ENCODE data around the gene MTERF4. TPM values are rescaled to one million over a fixed set of nuclear protein-coding genes. Genes with fewer than 3 reads are reported as not detected.
"Not testable (repeated sequence)": the region's sequence is repeated elsewhere in the genome, so short reads cannot be mapped to it uniquely, and the experiment has no call there.

Gene MTERF4
- total RNA-seq, 1 donor from 2014 or later, result 40.2 TPM

DNA sequence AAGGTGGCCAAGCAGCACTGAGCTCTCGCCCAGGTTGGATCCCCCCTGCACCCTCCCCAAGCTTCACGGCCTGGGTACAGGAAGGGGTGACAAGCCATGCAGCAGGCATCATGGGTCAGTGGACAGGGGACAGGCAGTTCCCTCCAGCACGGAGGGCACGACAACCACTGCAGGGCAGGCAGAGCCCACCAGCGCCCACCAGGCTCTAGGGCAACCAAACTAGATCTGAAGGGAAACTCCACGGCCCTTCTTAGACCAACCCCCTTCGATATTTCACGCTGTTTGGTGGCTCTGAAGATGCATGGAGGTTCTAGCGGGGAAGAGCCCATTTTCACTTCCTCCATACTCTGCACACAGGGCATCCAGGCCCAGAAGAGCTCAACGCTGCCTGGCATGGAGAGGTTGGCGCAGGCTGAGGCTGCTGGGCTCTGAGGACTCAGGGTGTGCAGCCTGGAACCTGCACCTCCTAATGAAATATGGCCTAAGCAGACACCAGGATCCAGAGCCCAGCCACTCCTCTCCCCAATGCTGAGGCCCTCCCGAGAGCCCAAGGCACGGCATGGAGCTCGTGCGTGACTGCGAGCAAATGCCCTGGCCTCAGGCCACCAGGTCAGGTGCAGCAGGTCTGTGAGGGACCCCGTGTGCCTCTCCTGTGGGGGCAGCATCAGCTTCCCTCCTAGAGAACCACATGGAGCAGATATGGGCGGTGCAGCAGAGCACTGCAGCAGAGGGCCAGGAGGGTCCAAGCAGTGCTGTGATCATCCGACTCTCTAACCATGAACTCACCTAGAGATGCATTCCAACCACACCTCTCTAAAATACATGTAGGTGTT, 8.7 kb upstream of the MTERF4 start:
- no peak for DNase-seq

DNA sequence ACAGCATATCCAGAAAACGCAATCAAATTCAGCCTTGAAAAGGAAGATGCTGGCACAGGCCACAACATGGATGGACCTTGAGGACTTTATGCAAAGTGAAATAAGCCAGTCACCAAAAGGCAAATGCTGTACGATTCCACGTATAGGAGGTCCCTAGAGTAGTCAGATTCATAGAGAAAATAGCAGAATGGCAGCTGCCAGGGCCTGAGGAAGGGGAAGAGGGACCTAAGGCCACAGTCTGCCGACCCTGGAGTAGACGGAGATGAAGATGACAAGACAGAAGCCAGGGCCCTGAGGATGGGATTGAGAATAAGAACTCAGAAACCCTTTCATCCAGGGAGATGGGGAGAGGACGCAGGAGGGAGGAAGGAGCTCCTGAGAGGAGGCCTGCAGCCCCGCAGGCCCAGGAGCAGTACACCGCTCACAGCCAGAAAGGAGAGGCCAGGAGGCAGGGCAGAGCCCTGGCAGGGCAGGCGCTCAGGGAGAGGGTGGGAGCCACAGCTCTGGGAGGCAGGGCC, 8.1 kb upstream of the MTERF4 start:
- DNase-seq, result no peak

DNA sequence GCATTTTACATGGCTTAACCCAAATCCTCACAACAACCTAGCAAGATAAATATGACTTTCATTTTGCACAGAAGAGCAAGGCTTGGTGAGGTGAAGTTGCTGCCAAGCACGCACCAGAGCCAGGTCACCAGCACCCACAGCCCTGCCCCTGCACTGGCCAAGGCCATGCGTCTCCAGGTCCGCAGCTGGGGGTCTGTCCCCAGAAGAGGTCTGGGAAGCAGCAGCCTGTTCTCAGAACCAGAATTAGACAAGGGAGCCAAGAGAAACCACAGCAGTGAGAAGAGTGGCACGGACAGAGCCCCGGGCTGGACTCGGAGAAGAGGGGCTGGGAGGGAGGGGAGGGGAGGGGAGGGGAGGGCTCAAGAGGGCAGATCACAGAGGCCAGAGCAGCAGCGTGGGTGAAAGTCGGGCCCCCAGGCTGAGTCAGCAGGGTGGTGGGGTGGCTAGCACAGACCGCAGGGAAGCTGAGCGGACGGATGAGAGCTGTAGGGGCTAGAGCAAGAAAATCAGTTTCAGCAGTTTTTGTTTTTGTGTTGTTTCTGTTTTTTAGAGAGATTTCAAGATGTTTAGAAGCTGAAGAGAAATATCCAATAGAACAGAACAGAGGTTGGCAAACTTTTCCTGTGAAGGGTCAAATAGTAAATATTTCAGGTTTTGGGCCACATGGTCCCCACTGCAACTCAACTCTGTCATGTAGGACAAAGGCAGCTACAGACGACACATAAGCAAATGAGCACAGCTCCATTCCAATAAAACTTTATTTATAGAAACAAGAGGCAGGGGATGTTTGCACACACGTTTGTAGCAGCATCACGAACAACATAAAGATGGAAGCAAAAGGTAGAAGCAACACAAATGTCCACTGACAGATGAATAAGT, 7.4 kb upstream of the MTERF4 start:
- DNase-seq, result no peak

DNA sequence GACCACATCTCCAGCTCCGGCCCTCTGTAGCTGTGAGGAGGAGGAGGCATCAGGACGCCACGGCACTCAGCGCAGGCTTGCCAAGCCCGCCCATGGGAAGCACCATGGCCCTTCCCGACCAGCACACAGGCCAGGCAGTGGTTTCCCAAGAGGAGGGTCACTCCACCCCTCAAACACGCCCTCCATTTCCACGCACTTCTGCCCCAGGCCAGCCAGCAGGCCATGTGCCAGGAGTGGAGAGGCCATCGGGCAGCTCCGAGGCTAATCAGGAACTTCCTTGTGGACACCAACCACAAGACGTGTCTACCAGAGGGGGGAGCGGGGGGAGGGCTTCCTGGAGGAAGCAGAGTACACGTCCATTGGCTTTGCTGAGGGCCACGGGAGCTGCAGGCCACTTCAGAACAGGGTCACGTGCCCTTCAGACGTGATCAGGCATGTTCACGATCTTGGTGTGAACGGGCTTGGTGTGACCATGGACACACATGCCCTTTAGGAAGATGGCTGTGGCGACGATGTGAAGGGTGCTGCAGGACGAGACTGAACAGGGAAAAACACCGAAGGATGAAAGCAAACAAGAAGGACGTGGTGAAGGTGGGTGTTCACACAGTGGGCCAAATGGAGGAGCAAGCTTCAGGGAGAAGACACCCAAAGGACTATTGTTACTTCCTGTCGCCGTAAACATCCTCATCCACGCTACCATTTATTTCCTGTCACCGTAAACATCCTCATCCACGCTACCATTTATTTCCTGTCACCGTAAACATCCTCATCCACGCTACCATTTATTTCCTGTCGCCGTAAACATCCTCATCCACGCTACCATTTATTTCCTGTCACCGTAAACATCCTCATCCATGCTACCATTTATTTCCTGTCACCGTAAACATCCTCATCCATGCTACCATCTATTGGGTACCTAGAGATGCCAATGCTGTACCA, 6.5 kb upstream of the MTERF4 start:
- no peak for DNase-seq

DNA sequence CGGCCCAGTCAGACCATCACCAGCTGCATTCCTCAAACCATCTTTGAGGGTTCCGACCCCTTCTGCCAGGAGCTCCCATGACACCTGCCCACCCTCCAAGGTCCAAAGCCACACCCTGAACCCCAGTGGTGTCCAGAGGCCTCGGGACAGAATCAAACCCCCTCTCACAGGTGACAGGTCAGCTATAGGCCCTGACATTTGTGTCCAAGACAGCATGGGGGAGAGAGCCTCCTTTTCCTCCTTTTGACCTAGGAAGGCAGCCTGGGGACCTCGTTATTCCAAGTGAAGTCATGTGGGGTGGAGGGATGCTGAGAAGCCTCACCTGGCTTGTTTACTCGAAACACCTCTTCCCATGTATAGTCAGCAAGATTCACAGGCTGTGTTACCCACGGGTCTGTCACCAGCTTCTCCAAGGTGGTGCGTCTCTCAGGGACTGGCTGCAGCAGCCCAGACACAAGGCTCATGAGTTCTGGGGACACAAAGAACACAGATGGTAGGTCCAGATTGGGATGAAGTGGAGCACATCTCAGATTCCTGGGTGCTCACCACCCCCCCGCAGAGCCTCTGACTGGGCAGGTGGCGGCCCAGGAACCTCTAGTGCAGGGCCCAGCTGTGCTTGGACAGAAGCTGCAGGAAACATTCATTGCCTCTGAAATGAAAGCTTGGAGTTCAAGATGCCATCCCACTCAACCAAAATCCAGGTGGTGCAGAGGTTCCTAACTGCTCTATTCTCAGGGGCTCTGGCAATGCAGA, 5.1 kb upstream of the MTERF4 start:
- DNase-seq, result no peak

DNA sequence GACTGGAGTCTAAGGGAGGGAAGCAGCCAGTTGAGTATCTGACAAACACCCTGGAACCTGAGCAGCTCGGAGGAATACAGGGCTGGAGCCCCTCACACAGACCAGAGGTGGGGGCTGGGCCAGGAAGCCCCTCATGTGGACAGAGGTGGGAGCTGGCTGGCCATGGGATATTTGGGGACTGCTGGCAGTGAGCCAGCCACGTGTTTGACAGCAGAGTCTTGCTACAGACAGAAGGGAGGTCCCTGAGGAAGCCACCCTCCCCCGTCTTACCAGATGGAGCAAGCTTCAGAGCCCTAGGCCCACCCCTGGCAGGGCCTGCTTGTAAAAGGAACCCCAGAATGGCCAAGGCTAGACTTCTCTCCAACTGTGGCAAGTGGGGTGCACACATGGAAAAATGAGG, 3.6 kb upstream of the MTERF4 start:
- DNase-seq, result no peak

DNA sequence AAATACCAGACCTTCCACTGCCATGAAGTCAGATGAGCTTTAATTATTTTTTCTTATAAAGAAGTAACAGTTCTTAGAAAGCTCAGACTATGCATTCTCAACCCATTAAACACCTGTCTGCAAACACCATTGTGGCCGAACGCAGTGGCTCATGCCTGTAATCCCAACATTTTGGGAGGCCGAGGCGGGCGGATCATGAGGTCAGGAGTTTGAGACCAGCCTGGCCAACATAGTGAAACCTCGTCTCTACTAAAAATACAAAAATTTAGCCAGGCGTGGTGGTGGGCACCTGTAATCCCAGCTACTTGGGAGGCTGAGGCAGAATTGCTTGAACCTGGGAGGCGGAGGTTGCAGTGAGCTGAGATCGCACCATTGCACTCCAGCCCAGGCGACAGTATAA, 2.5 kb upstream of the MTERF4 start:
- not testable (repeated sequence) for DNase-seq

DNA sequence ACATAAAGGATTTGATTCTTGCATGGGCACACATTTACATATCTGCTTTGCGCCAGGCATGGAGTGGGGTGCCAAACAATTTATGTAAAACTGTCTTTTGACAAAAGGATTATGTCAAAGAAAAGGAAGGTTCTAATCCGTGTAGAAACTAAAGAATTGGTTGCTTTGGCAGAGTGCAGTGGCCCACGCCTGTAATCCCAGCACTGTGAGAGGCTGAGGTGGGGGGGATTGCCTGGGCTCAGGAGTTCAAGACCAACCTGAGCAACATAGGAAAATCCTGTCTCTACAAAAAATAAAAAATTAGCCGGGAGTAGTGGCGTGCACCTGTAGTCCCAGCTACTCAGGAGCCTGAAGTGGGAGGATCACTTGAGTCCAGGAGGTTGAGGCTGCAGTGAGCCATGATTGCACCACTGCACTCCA, 1.1 kb upstream of the MTERF4 start:
- DNase-seq, result no peak

DNA sequence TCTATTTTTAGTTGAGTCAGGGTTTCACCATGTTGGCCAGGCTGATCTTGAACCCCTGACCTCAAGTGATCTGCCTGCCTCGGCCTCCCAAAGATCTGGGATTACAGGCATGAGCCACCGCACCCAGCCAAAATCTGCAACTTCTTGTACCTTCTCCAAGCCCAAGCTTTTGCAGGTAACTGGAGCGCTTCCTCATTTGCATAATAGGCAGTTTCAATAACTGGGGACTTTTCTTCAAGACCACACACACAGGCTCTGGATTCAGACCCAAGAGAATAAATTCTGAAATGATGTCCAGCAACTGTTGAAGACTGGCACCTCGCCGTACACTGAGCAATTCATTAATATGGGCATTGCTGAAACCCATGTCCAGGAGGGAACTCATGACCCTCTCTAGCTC, 2.8 kb downstream of the MTERF4 start:
- no peak for DNase-seq

DNA sequence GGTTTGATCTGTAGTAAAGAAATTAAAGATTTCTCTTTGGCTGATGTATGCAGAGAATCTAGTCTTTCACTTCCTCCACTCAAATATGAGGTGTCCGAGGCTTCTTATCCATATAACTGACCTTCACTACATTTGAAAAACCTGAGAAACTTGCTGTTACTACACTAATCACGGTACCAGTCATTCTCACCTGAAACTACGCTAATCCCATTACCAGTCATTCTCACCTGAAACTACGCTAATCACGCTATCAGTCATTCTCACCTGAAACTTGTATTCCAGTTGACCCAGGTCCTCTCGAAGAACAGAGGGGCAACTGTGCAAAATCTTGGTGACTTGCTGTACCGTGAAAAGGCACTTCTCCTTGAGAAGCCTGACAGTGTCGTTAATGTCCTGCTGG, 5.1 kb downstream of the MTERF4 start:
- DNase-seq, result no peak

DNA sequence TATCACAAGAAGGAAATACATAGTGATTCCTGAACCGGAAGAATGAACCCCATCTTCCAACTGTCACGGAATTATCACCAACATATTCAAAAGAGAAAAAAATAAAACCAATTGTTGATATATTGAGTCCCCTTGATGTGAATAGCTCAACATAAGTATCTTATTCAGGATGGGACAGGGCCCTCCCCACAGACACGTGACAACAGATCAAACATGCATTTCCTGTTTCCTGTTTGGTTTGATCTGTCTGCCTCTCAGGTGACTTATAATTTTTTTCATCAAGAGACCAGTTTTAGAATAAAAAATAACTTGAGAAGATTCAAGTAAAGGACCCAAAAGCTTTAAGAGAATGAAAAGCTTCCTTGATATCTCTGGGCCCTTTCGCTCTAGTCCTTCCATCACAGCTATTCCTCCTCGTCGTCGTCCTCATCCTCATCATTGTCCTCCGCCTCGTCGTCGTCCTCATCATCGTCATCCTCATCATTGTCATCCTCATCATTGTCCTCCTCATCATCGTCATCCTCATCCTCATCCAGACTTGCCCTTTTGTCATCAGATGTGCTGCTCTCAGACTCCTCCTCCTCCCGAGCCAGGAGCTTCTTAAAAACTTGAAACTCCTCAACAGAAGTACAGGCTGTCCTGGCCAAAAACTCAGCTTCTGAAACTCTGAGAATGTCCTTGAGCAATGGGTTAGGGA, 6.3 kb downstream of the MTERF4 start:
- no peak for DNase-seq

DNA sequence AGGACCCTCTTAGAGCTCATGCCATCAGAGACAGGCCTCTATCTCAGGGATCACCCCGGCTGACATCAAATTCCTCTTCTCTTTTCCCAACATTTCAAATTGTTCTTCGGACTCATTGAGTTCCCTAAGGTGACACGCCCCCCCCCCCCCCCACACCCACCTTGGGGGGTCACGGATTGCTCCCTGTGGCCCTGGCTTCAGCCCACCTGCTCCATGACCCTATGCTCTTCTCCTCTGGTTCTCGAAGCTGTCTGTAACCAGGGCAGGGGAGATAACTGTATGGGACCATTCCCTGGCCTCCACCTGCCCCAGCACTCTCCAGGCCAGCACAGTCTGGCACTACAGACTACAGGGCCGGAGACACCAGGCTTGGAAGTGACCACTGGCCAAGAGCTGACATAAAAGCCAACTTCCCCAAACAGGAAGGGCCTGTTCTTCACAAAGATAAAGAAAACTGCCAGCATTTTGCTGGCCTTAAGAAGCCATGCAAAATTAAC, 7.1 kb downstream of the MTERF4 start:
- no peak for DNase-seq

DNA sequence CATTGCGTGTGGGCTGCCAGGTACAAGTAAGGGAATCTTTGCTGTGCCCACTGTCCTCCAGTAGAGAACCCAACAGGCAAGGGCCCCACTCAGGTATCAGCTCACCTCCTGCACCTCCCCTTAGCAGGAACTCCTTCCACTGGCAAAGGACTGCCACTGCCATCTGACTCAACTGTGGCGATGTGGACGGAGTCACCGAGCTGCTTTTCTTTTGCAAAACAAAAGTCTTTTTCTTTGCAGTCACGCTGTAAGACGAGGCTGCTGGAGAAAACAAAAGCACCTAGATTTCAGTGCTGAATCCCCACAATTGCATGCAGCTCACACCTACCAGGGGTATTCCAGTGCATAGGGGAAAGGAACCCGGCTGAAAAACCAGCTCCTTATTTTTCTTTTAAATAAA, 7.9 kb downstream of the MTERF4 start:
- no peak for DNase-seq

DNA sequence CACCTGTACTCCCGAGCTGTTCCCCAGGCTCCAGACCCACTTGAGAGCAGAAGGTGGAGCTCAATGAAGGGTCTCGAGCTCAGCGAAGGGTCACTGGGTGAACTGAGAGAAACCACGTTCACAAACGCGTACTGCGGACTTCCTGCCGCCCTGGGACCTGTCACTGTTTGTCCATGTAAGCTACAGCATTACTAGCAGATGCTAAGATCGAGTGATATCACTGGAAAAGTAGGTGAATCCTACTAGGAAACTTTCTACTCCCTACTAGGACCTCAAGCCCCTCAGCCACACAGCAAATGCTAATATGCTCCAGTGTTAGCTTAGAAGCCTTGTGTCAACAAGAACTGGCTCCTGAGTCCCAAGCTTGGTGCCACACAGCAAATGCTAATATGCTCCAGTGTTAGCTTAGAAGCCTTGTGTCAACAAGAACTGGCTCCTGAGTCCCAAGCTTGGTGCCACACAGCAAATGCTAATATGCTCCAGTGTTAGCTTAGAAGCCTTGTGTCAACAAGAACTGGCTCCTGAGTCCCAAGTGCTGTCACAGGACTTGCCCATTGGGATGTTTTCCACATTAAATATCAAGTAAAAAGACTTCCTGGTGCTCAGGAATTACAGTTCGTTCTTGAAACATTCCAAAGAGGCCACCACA, 8.8 kb downstream of the MTERF4 start:
- DNase-seq, result not testable (repeated sequence)

DNA sequence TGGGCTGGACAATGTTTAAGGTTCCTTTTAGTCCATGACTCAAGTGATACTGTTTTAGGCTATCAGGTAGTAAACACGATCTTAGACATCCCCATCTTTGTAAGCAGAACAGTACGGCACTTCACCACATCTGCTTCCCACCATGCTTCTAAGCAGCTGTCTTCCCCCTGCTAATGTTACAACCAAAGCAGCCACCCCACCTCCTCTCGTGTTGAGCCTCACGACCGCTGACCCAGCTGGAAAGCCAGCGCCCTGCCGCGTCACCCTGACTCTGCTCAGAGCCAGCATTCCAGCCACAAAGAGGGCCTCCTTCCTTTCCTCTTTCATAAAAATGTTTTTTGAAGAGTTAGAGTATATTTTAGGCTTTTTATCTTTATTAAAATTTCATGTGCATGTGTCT, 9.4 kb downstream of the MTERF4 start:
- no peak for DNase-seq

DNA sequence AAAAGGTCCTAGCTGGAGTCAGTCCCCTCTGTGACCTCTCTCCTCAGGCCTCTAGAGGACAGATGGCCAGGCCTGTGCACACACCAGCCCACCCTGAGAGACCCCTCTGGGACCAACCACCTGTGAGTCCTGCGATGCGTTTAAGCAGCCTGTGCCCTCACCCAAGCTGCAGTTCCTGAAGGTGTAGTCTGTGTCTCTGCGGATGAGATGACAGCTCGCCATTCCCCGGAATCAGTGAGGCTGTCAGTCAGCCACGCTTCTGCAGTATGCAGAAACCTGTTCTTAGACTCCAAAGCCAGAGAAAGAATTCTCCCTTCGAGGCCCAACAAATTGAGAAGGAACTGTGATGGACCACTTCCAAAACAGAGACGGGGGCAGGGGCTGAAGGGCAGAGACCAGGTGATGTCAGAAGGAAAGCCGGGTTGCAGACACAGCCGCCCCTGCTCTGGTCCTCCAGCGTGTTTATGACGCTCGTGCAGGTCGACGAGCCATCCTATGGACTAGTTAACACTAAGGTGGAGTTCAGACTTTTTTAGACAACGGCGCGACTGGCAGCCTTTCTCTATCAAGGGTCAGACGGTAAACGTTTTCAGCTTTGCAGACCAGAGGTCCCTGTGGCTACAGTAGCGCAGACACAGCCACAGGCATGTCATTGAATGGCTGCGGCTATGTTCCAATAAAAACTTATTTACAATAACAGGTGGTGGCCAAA, 10.2 kb downstream of the MTERF4 start:
- DNase-seq, result no peak

DNA sequence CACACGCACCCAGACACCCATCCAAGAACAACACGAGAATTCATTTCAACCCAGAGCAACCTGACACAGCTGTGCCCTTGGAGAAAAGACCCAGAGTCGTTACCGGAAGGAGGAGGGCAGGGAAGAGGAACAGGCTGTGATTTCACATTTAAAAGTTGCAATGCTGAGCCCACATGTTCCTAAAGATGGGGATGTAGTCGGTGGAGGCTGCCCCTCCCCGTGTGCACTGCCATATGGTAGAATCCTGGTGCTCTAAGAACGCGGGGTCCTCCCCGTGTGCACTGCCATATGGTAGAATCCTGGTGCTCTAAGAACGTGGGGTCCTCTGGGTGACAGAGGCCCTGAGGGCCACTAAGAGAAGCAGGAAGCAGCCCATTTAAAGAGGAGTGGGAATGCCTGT, 10.9 kb downstream of the MTERF4 start:
- DNase-seq, result no peak

DNA sequence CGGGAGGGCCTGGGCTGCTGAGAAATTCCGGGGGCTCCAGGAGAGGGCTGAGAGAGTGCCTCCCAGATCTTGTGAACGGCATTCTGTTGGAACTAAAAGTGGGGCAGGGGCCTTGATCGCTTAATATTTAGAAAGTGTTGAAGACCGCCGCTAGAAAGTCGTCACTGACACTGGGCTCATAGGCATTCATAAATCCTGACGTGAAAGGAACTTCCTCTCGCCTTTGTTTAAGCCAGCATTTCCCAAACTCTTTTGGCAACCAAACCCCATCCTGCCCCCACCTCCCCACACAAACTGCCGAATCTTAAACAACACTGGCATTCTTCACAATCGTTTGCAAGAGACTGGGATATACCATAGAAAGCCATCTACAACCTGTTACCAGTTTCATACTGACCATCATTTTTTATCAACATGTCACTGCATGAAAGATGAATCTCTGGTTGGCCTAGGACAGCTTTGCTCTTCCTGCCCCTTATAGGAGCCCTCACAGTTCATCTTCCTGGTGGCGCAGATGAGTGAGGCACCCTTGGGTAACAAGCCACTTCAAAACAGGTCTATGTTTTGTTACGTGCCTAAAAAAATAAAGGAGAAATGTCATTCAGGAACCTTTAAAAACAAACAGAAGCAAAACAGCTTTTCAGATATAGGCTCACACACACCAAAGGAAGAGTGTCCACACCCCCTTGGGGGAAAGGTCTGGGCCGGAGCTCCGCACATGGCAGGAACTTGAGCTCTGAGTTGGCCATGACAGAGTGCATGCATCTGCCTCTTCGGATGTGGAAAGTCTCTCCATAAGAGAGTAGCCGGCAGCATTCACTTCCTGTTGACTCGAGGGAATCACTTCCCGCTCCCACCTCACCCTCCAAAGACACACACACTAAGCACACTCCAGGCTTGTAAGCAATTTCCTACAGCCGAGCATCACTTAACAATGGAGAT, 13.0 kb downstream of the MTERF4 start:
- DNase-seq, result no peak
